Activated naive CD4-positive, alpha-beta T cell treated with anti-CD3 and anti-CD28 coated beads, Interleukin-2, amount 50 U/mL, for 16 hours (primary cell): ENCODE results near the gene CST7.

Source experiments
- DNase-seq: peaks from one replicate; pipeline ENCODE4 v3.0.0-alpha.2; 2020

Gene CST7

GRCh38 chr20:25006431-25007167 lies 57.5 kb downstream of the CST7 start:
- no peak for DNase-seq

GRCh38 chr20:25007491-25008305 lies 58.6 kb downstream of the CST7 start:
- DNase-seq, result no peak

DNA sequence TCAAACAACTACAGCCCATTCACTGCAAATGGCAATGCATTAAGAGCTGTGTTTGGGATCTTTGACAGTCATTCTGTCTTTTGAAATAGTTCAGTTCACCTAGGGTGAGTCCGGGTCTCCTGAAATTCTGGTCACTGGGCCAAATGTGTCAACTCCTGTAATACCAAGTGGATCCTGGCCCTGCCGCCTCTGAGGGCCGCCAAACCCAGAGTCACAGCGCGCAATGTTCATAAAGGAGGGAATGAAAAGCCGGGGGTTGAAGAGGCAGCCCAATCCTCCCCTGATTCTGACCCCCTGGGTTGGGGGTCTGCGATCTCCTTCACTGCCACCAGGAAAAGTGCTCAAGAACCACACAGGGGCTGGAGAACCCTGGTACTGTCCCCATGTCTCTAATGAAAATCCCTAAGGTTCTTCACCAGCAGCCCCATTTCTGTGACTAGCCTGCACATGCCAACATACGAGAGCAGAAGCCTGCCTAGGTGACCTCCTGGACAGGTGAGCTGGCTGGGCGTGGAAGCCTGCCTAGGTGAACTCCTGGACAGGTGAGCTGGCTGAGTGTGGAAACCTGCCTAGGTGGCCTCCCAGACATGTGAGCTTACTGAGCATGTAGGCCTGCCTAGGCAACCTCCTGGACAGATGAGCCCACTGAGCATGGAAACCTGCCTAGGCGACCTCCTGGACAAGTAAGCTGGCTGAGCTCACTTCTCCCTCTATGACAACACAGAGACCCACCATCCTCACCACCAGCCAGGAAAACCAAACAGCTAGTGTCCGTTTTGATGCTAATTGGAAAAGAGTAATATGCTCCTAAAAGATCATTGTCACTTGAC lies 59.5 kb downstream of the CST7 start:
- DNase-seq, result no peak
